GM18526 (cell line): Measurements from ENCODE around the gene PYGO2.
A peak's percentile ranks its signal among the peaks of the same experiment; 100 is the strongest.

Experiments
- POLR2A ChIP-seq: IDR thresholded peaks from 3 replicates; pipeline ENCODE4 v1.6.1; 2011; ENCODE audit not compliant: insufficient read length; ENCODE audit errors: extremely low read depth

Gene PYGO2

GRCh38 chr1:154971341-154971998, 9.9 kb upstream of the PYGO2 start:
- TF ChIP-seq POLR2A = no peak

- TF ChIP-seq POLR2A = no peak
Observed at GRCh38 chr1:154970631-154971340, 9.2 kb upstream of the PYGO2 start, which contains the start of gene SHC1. TSS of gene SHC1 (minus strand) at chr1:154970747. CDS start at chr1:154970526, 221 bp downstream.

GRCh38 chr1:154969860-154970452, 8.4 kb upstream of the PYGO2 start:
- TF ChIP-seq POLR2A = no peak

GRCh38 chr1:154969246-154969645, 7.7 kb upstream of the PYGO2 start:
- TF ChIP-seq POLR2A = no peak

GRCh38 chr1:154968731-154969130, 7.1 kb upstream of the PYGO2 start:
- TF ChIP-seq POLR2A = no peak

- no peak for TF ChIP-seq POLR2A
Observed at GRCh38 chr1:154967331-154967950, 5.9 kb upstream of the PYGO2 start.

GRCh38 chr1:154966111-154966510, 4.5 kb upstream of the PYGO2 start:
- TF ChIP-seq POLR2A = no peak

- no peak for TF ChIP-seq POLR2A
Observed at GRCh38 chr1:154964359-154964758, 2.8 kb upstream of the PYGO2 start.

GRCh38 chr1:154963643-154964042, 2.1 kb upstream of the PYGO2 start:
- no peak for TF ChIP-seq POLR2A

- peak; percentile 13 for TF ChIP-seq POLR2A
Observed at GRCh38 chr1:154962795-154963330, 1.3 kb upstream of the PYGO2 start.

GRCh38 chr1:154962156-154962749, 671 bp upstream of the PYGO2 start:
- TF ChIP-seq POLR2A = no peak

GRCh38 chr1:154960446-154961136, 991 bp downstream of the PYGO2 start:
- no peak for TF ChIP-seq POLR2A

GRCh38 chr1:154959426-154959780, 2.2 kb downstream of the PYGO2 start:
- TF ChIP-seq POLR2A = no peak

GRCh38 chr1:154958681-154959425, 2.7 kb downstream of the PYGO2 start:
- TF ChIP-seq POLR2A = no peak

GRCh38 chr1:154958036-154958435, 3.5 kb downstream of the PYGO2 start:
- TF ChIP-seq POLR2A = no peak
